Smooth muscle cell of the brain vasculature (primary cell): Measurements from ENCODE around the gene LAMA1.
"Not testable (repeated sequence)": the region's sequence is repeated elsewhere in the genome, so short reads cannot be mapped to it uniquely, and the experiment has no call there.

Experiments used
- DNase-seq: peaks from one replicate; pipeline ENCODE4 v3.0.0-alpha.2; 2012; ENCODE audit warnings: low read depth, low spot score

LAMA1 gene

DNA sequence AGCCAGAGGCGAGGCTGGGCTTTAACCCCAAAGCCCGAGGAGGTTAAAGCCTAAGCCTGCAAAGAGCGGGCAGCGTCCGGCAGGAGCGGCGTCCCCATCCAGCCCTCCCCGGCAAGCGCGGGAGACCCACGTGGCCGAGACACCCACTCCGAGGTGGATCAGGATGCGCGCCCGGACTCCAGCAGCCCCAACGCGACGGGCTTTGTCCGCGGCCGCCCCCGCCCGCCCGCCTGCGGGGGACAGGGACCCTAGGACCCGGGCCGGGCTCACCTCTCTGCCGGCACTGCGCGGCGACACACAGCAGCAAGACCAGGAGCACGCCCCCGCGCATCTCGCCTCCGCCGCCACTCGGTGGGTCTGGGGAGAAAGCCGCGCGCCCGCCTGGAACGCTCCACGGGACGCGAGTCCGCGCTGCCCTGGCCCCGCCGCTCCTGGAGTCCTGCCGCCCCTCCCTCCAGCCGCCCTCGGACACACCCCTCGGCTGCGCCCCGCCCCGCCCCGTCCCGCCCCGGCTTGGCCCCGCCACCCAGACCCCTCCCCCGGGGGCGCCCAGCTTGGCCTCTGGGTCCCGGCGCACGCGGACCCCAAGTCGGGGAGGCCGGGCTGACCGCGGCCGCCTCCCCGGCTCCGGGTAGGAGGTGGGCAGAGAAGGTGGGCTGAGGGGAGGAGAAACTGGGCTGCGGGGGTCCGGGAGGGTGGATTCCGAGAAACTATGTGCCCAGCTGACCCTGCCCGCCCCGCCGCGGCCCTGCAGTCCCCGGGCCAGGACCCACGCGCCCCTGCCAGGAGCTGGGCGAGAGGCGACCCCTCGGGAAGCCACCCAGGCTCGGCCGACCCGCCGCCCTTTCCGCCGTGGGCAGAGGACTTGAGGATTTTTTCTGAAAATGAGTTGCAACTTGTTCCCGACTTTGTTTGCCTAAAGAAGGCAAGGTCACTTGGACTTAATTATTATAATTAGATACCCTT, at the start of gene LAMA1:
Gene LAMA1, minus strand, starts transcription at position 408 of the 966 bp plus-strand sequence. Its CDS starts 77 bp downstream, at position 331.
- no peak for DNase-seq

GRCh38 chr18:7165846-7166393, 48.3 kb upstream of the LAMA1 start:
- no peak for DNase-seq

DNA sequence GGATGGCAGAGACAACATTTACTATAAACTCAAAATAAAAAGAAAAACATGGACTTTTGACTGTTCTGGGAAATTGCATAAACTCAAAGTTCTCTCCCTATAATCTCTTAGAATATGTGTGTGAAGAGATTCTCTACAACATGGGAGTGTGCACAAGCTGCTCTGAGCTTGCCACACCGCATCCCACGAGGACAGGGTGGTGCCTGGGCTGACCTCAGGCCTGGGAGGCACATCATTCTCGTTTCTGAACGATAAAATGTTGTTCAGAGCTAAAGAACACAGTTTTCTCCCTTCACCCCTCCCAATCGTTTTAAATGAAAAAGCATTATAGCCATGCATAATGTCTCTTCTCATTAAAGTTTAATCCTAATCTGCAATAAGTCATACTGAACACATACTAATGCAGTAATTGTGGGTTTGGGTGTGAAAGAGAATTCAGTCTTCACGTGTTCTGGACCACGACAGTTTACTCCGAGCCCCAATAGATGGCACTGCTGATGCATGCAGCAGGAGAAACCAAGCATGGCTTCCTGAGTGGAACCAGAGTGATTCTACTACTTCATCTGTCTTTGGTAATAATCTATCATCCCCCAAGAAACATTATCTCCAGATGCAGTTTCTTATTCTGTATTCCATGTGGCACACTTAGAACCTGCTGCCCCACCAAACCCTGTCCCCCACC, 46.9 kb upstream of the LAMA1 start:
- DNase-seq, result no peak

DNA sequence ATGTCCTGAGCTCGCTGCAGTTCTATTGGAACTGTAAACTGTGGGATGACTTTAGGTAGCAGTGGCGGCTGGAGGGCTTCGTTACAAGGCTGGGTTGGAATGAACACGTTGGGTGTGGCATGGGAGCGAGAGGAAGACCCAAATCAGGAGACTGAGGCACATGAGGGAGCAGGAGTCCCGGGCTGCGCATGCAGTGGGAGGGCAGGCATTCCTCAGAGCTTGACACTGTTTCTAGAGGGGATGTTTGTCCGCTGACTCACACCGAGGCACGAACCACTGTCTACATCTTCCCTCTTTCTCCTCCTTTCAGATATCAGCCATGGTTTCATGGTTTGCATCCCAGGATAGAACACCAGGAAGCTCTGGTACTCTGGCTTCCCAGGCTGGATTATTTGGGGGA, 40.6 kb upstream of the LAMA1 start:
- DNase-seq, result no peak

DNA sequence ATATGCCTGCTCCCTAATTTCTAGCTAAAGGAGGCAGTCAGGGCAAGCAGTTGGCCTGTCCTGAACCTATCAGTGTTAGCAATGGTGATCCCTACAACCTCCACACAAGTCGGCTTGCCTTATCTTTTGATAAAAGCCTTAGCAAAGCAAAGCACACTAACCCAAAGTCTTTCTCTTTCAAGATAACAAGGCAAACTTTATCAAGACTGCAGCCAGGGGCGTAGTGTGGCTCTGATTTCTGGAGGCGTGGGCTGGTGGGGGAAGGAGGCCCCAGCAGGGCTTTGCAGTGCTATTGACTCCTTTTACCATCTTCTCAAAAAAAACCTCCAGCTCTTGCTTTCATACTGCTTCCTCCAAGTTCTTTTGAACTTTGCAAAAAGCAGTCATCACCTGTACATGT, 40.2 kb upstream of the LAMA1 start:
- no peak for DNase-seq

- no peak for DNase-seq
Observed at GRCh38 chr18:7155887-7156286, 38.3 kb upstream of the LAMA1 start.

DNA sequence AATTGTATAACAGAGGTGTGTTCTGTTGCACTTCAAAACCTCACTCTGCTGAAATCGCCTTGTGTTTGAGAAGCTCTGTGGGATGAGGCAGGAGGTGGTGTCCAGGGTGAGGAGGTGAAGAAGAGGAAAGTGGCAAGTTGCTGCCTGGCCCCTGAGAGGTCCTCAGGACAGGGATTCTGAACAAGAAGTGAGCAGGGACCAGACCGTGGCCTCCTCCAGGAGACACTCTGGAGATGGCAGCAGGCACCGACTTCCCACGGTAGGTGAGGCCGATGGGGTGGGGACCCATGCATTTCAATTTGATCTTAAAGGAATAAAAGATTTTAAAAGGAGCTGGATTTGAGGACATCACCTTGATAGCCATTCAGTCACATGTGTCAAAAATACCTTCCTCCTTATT, 37.5 kb upstream of the LAMA1 start:
- DNase-seq, result no peak

- no peak for DNase-seq
Observed at GRCh38 chr18:7152440-7152839, 34.8 kb upstream of the LAMA1 start.

GRCh38 chr18:7147399-7147798, 29.8 kb upstream of the LAMA1 start:
- no peak for DNase-seq

DNA sequence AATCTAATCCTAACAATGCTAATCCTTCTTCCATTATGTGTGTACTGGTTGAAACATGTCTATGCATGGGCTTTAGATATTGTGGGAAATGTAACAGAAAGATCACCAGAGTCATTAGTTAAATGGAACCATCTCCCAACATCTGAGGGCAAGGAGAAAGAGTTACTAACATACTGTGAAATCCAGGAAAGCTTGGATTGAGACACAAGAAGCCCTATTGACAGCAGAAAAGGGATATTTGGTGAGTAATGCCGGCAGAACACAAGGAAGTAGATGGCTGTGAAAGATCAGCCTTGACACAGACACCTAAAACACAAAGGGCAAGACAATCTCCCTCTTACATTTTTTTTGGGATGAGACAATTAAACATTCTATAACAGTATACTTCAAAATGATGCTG, 28.5 kb upstream of the LAMA1 start:
- no peak for DNase-seq

DNA sequence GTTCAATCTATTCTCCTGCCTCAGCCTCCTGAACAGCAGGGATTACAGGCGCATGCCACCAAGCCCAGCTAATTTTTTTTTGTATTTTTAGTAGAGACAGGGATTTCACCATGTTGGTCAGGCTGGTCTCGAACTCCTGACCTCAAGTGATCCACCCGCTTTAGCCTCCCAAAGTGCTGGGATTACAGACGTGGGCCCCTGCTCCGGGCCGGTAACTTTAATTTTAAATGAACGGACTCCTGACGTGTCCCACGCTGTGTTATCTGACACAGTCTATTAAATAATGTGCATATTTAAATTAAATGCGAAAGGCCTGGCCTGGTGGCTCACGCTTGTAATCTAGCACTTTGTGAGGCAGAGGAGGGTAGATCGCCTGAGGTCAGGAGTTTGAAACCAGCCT, 27.3 kb upstream of the LAMA1 start:
- DNase-seq, result not testable (repeated sequence)

GRCh38 chr18:7141287-7141686, 23.7 kb upstream of the LAMA1 start:
- DNase-seq, result no peak

GRCh38 chr18:7139409-7139808, 21.8 kb upstream of the LAMA1 start:
- no peak for DNase-seq

DNA sequence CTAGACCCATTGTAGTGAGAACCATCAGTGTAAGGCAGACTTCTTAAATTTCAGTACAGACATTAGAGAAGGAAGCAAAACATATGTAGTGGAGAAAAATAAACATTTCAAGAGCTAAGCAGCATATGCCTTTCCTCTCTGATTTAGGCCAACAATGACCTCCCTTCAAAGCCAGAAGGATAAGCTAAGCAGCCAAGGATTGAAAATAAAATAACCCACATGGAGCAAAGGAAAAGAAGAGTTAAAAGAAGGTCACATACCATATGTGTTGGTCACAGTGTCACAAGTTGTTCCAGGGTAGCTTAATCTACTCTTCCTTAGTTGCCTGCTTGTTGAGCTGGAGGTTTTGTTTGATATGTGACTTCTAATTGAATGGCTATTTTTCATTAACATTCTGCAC, 15.6 kb upstream of the LAMA1 start:
- peak; percentile 40 for DNase-seq

DNA sequence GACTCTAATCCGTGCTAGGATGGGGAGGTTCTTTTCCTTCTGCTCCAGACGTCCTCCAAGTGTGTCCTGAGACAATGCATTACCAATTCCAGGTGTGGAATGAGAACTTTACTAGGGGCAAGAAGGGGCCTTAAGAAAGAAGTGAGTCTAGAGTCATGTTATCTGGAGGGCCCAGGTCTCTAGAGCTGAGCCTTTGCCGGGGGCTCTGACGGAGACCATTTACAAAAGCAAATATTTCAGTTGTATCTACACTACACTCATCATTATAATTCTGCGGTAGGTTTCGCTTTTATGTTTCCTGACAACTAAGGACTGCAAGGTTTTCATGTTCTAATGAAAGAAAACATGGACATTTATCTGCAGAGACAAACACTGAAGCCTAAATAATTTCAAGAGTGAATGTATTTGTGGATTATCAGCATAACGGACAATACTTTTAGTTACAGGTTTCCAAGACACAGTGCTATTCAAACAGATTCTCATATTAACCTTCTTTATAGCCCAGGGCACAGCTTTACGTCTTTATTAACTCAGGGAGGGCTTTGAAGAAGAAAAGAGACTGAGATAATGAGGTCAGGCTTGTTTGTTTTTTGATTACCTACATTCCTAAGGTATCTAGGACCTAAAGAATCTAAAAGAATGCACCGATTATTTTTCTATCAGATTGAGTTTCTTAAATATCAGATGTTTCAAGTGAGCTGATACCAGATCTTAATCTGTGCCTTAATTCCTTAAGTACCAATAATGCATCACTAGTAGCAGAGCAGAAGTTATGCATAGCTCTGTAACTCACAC, 15.0 kb upstream of the LAMA1 start:
- no peak for DNase-seq

- no peak for DNase-seq
Observed at GRCh38 chr18:7122376-7122775, 4.8 kb upstream of the LAMA1 start.

GRCh38 chr18:7116792-7117389, 706 bp downstream of the LAMA1 start:
- DNase-seq, result no peak

- no peak for DNase-seq
Observed at GRCh38 chr18:7116001-7116730, 1.4 kb downstream of the LAMA1 start.

GRCh38 chr18:7112936-7113335, 4.7 kb downstream of the LAMA1 start:
- DNase-seq, result no peak

GRCh38 chr18:7111134-7111533, 6.5 kb downstream of the LAMA1 start:
- no peak for DNase-seq

GRCh38 chr18:7105943-7106342, 11.7 kb downstream of the LAMA1 start:
- DNase-seq, result no peak
